H9 (cell line): Measurements from ENCODE around the gene ECI2. TPM values are rescaled to one million over a fixed set of nuclear protein-coding genes. Genes with fewer than 3 reads are reported as not detected.

Experiments
- DNase-seq: peaks from one replicate; pipeline ENCODE4 v3.0.0-alpha.2; 2017
- H2AFZ ChIP-seq: one replicate; pipeline ENCODE4 v1.6.1; 2013; ENCODE audit warnings: mild to moderate bottlenecking, low read length, control low read depth, moderate library complexity
- H2AK5ac ChIP-seq: 2 replicates; pipeline ENCODE4 v1.6.1; 2013; ENCODE audit warnings: low read length, control low read depth, mixed read lengths; ENCODE audit not compliant: insufficient read length
- H2BK120ac ChIP-seq: one replicate; pipeline ENCODE4 v1.6.1; 2013; ENCODE audit warnings: low read depth, mild to moderate bottlenecking, low read length, control low read depth, inconsistent platforms; ENCODE audit not compliant: poor library complexity, severe bottlenecking
- H2BK12ac ChIP-seq: 2 replicates; pipeline ENCODE4 v1.6.1; 2013; ENCODE audit warnings: low read length, control low read depth, mixed read lengths, low read depth; ENCODE audit not compliant: insufficient read length
- H2BK15ac ChIP-seq: 2 replicates; pipeline ENCODE4 v1.6.1; 2013; ENCODE audit warnings: low read depth, low read length, control low read depth
- H2BK20ac ChIP-seq: one replicate; pipeline ENCODE4 v1.6.1; 2013; ENCODE audit warnings: low read depth, mild to moderate bottlenecking, low read length, control low read depth, inconsistent platforms; ENCODE audit not compliant: poor library complexity, severe bottlenecking
- H2BK5ac ChIP-seq: 2 replicates; pipeline ENCODE4 v1.6.1; 2013; ENCODE audit warnings: low read length, control low read depth, mixed read lengths; ENCODE audit not compliant: insufficient read length
- H3K14ac ChIP-seq: 2 replicates; pipeline ENCODE4 v1.6.1; 2013; ENCODE audit warnings: low read length, control low read depth; ENCODE audit not compliant: insufficient read depth
- H3K18ac ChIP-seq: 2 replicates; pipeline ENCODE4 v1.6.1; 2013; ENCODE audit warnings: low read depth, mild to moderate bottlenecking, mixed read lengths, low read length, control low read depth; ENCODE audit not compliant: insufficient read length
- H3K23ac ChIP-seq: 2 replicates; pipeline ENCODE4 v1.6.1; 2013; ENCODE audit warnings: low read length, control low read depth, mixed read lengths, low read depth; ENCODE audit not compliant: insufficient read length
- H3K23me2 ChIP-seq: 2 replicates; pipeline ENCODE4 v1.6.1; 2013; ENCODE audit warnings: low read depth, mild to moderate bottlenecking, mixed read lengths, low read length, control low read depth; ENCODE audit not compliant: insufficient read length, poor library complexity, severe bottlenecking
- H3K27ac ChIP-seq: 2 replicates; pipeline ENCODE4 v1.5.1; 2013; ENCODE audit warnings: low read length, control low read depth, mixed read lengths, low read depth; ENCODE audit not compliant: insufficient read length
- H3K27me3 ChIP-seq: 2 replicates; pipeline ENCODE4 v1.6.1; 2013; ENCODE audit warnings: low read length, control low read depth, inconsistent platforms; ENCODE audit not compliant: insufficient read depth
- H3K4ac ChIP-seq: 2 replicates; pipeline ENCODE4 v1.6.1; 2013; ENCODE audit warnings: low read depth, mild to moderate bottlenecking, control low read depth, inconsistent platforms, low read length, moderate library complexity
- H3K4me1 ChIP-seq: 2 replicates; pipeline ENCODE4 v1.6.1; 2013; ENCODE audit warnings: low read length, control low read depth, inconsistent platforms; ENCODE audit not compliant: insufficient read depth
- H3K4me2 ChIP-seq: 2 replicates; pipeline ENCODE4 v1.6.1; 2013; ENCODE audit warnings: low read length, control low read depth, mixed read lengths; ENCODE audit not compliant: insufficient read length, insufficient read depth
- H3K56ac ChIP-seq: 2 replicates; pipeline ENCODE4 v1.6.1; 2013; ENCODE audit warnings: low read depth, mild to moderate bottlenecking, mixed read lengths, low read length, control low read depth; ENCODE audit not compliant: insufficient read length
- H3K79me1 ChIP-seq: 2 replicates; pipeline ENCODE4 v1.6.1; 2013; ENCODE audit warnings: low read depth, mild to moderate bottlenecking, moderate library complexity, low read length, control low read depth, inconsistent platforms; ENCODE audit not compliant: insufficient read depth, poor library complexity, severe bottlenecking
- H3K79me2 ChIP-seq: 2 replicates; pipeline ENCODE4 v1.6.1; 2013; ENCODE audit warnings: low read length, control low read depth, inconsistent platforms; ENCODE audit not compliant: insufficient read depth
- H3K9ac ChIP-seq: 2 replicates; pipeline ENCODE4 v1.6.1; 2013; ENCODE audit warnings: low read length, control low read depth, mixed read lengths; ENCODE audit not compliant: insufficient read length; ENCODE audit errors: extremely low read depth
- H3K9me3 ChIP-seq: one replicate; pipeline ENCODE4 v1.6.1; 2013; ENCODE audit warnings: low read depth, low read length, inconsistent platforms; ENCODE audit not compliant: control insufficient read depth
- H3T11ph ChIP-seq: one replicate; pipeline ENCODE4 v1.6.1; 2013; ENCODE audit warnings: mild to moderate bottlenecking, low read length, control low read depth, inconsistent platforms
- H4K20me1 ChIP-seq: one replicate; pipeline ENCODE4 v1.6.1; 2013; ENCODE audit not compliant: control insufficient read depth, insufficient read length, insufficient read depth
- H4K5ac ChIP-seq: 2 replicates; pipeline ENCODE4 v1.6.1; 2013; ENCODE audit warnings: low read depth, mild to moderate bottlenecking, mixed read lengths, low read length, control low read depth; ENCODE audit not compliant: insufficient read length
- H4K8ac ChIP-seq: replicated peaks from 2 replicates; pipeline ENCODE4 v1.6.1; 2013; ENCODE audit warnings: low read length, control low read depth, mixed read lengths, low read depth; ENCODE audit not compliant: insufficient read length
- H4K91ac ChIP-seq: 2 replicates; pipeline ENCODE4 v1.6.1; 2013; ENCODE audit warnings: low read depth, mild to moderate bottlenecking, moderate library complexity, mixed read lengths, low read length, control low read depth; ENCODE audit not compliant: insufficient read length
- H3K27ac Mint-ChIP-seq, 3 experiments: 2 replicates in 2 of 3; 3 replicates in 1 of 3; pipeline ENCODE4 v1.8.0; 2020 to 2021; ENCODE audit warnings: mixed read lengths in 3 of 3, mild to moderate bottlenecking in 1 of 3, moderate library complexity in 1 of 3
- H3K27me3 Mint-ChIP-seq: 2 replicates; pipeline ENCODE4 v1.8.0; 2021; ENCODE audit warnings: low read depth, mild to moderate bottlenecking, moderate library complexity, mixed read lengths
- H3K36me3 Mint-ChIP-seq, 3 experiments: 2 replicates in 2 of 3; 3 replicates in 1 of 3; pipeline ENCODE4 v1.8.0; 2020 to 2021; ENCODE audit warnings: low read depth in 3 of 3, mixed read lengths in 3 of 3; ENCODE audit not compliant: insufficient read depth in 1 of 3
- H3K4me1 Mint-ChIP-seq, 2 experiments: 2 replicates each; pipeline ENCODE4 v1.8.0; 2020; ENCODE audit warnings: mixed read lengths in 2 of 2
- H3K4me3 Mint-ChIP-seq, 2 experiments: 2 replicates in 1 of 2; 3 replicates in 1 of 2; pipeline ENCODE4 v1.8.0; 2020 to 2021; ENCODE audit warnings: mild to moderate bottlenecking in 2 of 2, mixed read lengths in 2 of 2, moderate library complexity in 1 of 2
- H3K9me3 Mint-ChIP-seq, 2 experiments: 2 replicates in 1 of 2; 3 replicates in 1 of 2; pipeline ENCODE4 v1.8.0; 2020; ENCODE audit warnings: mild to moderate bottlenecking in 2 of 2, mixed read lengths in 2 of 2, moderate library complexity in 1 of 2
- CTCF ChIP-seq: fragments of 200-600 bp; sonication (generic); conservative IDR thresholded peaks from 3 replicates; pipeline ENCODE4 v1.8.0; 2021; ENCODE audit warnings: antibody characterized with exemption, mild to moderate bottlenecking
- WGBS: extraction: QIAGEN DNeasy Blood & Tissue Kit; methylation state at CpG from one replicate; pipeline ENCODE4 v1.1.7; 2013; ENCODE audit warnings: missing lambda C conversion rate, low lambda C conversion rate, mixed read lengths; ENCODE audit not compliant: insufficient read length; ENCODE audit errors: extremely low coverage; 5-methylcytosine and 5-hydroxymethylcytosine counted together
- total RNA-seq: library from RNA; stranded (reverse); gene quantifications from 2 replicates; pipeline ENCODE4 v1.2.1, GENCODE V29; 2021

Gene ECI2
- total RNA-seq, 1 experiment from 2014 or later = 67.5 TPM

GRCh38 chr6:4100655-4101054 is 34.7 kb downstream of the ECI2 start:
- no peak overlapping the region for H3K23ac ChIP-seq
- H2BK12ac ChIP-seq = no peak overlapping the region
- Mint-ChIP-seq H3K27ac (no peak overlapping the region; a peak in 1 of 7 replicates), H3K9me3 (no peaks in the 10 kb centered on the region; a peak in 1 of 5 replicates), H3K36me3 (no peaks in the 10 kb centered on the region), H3K4me3 (no peak overlapping the region), H3K27me3 (no peaks in the 10 kb centered on the region; the same call in 1 of the 2 replicates), H3K4me1 (peaks cover 0 to 3% of the 10 kb centered on the region in 2 experiments; a peak in 1 of 4 replicates)
- no peak overlapping the region for H2AK5ac ChIP-seq
- no peak overlapping the region for H3K18ac ChIP-seq
- no peaks in the 10 kb centered on the region for H3K4me1 ChIP-seq
- no peaks in the 10 kb centered on the region for H3K79me1 ChIP-seq
- H3K27me3 ChIP-seq = no peaks in the 10 kb centered on the region
- H3K9ac ChIP-seq = no peak overlapping the region
- no peak for TF ChIP-seq CTCF
- H2BK20ac ChIP-seq = no peak overlapping the region
- H3T11ph ChIP-seq = no peak overlapping the region
- no CpG with 5 or more reads among the region's 5 CpGs for WGBS
- H2BK120ac ChIP-seq = no peak overlapping the region
- no peaks in the 10 kb centered on the region for H4K20me1 ChIP-seq
- H3K23me2 ChIP-seq = no peaks in the 10 kb centered on the region
- H3K27ac ChIP-seq = no peak overlapping the region
- H3K4ac ChIP-seq = no peak overlapping the region
- H4K5ac ChIP-seq = no peak overlapping the region
- H3K56ac ChIP-seq = no peak overlapping the region
- no peaks in the 10 kb centered on the region for H3K79me2 ChIP-seq
- H3K9me3 ChIP-seq = no peaks in the 10 kb centered on the region
- H4K8ac ChIP-seq = no peak overlapping the region
- H2BK5ac ChIP-seq = no peak overlapping the region
- no peak overlapping the region for H2AFZ ChIP-seq
- no peak overlapping the region for H3K4me2 ChIP-seq
- DNase-seq = no peak
- H3K14ac ChIP-seq = no peak overlapping the region
- H2BK15ac ChIP-seq = no peak overlapping the region
- H4K91ac ChIP-seq = no peak overlapping the region
